Stimulated activated CD8-positive, alpha-beta memory T cell treated with anti-CD3 and anti-CD28 coated beads, Interleukin-4, amount 100 ng/mL, for 1 hour (primary cell): ENCODE measurements around the gene ERICH4.
"Not testable (repeated sequence)": the region's sequence is repeated elsewhere in the genome, so short reads cannot be mapped to it uniquely, and the experiment has no call there.

Experiments used
- DNase-seq, 2 donors: peaks; one replicate each; pipeline ENCODE4 v3.0.0-alpha.2; 2020; ENCODE audit warnings: low read depth in 2 of 2, low spot score in 1 of 2

Gene ERICH4, protein sequence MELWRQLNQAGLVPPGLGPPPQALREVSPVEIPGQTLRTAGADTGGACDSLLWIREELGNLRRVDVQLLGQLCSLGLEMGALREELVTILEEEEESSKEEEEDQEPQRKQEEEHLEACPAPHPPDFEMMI

GRCh38 chr19:41442473-41443355, at the start of gene ERICH4:
Gene ERICH4, plus strand, starts transcription at chr19:41443156. Its CDS starts 14 bp downstream, at chr19:41443170.
- DNase-seq: no peak

- DNase-seq: no peak
These were observed 47.6 kb upstream of the ERICH4 start for GRCh38 chr19:41395355-41395754.

DNA sequence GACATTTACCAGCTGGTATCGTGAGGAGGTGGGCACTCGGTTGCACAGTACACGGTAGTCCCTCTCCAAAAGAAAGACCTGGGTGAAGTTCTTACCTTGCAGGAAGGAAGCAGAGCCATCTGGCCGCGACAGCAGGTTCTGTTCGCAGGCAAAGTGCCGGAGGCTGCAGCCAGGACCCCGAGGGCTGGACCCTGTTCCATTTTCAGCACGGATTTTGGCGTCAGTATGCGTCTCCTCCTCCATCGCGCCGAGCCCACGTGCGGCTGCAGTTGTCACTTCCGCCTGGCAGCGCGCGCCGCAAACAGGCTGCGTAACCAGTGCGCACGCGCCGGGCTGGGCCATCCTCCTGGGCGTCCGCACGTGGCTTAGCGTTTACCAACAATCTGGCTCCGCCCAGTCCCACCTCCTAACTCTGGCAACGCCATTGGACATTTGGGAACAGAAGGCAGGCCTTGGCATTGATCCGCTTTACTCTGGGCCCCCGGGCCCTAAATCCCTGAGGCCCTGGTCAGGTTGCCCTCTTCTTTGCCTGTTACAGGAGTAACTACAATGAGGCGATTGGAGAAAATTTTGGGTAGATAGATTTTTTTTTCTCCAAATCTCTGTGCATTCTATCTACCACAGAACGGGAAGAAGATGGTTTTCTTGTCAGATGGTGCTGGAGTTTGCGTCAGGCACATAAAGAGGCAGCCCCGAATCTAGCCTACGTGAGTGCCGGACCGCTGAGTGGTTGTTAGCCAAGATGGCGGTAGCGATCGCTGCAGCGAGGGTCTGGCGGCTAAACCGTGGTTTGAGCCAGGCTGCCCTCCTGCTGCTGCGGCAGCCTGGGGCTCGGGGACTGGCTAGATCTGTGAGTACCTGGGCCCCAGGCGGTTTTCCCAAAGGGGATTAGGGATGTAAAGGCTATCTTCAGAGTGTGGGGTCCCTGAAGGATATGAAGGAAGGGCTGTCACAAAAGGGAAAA, 45.6 kb upstream of the ERICH4 start, which contains the start of the genes BCKDHA and EXOSC5:
BCKDHA (plus strand) TSS at position 733 of the 964 bp plus-strand sequence; CDS start at position 743, 10 bp downstream.
EXOSC5 (minus strand) TSS at position 274 of the 964 bp plus-strand sequence; CDS start at position 243, 31 bp downstream.
- DNase-seq: peak; percentile 91 to 98

GRCh38 chr19:41398050-41398418, 44.9 kb upstream of the ERICH4 start:
- DNase-seq: no peak

GRCh38 chr19:41398598-41398997, 44.4 kb upstream of the ERICH4 start:
- no peak for DNase-seq

DNA sequence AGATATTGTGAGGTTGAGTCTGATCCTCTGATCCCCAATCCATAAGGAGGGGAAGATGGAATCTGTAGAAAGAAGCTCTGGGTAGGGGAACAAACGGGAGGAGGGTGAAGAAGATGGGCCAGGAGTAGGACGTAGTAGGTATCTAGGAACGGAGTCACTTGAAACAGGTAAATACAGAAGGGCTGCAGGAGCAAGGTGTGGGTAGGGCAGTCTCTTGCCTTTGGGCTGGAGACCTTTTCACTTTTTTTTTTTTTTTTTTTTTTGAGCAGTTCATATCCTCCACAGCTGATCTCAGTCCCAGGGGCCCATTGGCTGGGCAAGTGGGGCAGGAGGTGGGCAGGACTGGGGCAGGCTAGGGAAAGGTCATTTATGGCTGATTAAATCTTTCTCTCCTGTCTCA, 43.9 kb upstream of the ERICH4 start:
- DNase-seq: no peak

DNA sequence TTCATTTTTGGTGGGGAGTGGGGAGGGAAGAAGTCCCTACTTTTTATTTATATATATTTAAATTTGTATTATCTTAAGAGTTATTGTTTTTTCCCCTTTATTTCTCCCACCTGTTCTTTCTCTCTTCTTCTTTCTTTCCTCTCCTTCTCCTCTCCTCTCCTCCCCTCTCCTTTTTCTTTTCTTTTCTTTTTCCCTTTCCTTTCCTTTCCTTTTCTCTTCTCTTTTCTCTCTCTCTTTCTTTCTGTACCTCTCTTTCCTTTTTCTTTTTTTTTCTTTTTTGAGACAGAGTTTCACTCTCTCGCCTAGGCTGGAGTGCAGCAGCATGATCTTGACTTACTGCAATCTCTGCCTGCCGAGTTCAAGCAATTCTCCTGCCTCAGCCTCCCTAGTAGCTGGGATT, 43.4 kb upstream of the ERICH4 start:
- no peak for DNase-seq

GRCh38 chr19:41401483-41401882, 41.5 kb upstream of the ERICH4 start:
- DNase-seq: no peak

DNA sequence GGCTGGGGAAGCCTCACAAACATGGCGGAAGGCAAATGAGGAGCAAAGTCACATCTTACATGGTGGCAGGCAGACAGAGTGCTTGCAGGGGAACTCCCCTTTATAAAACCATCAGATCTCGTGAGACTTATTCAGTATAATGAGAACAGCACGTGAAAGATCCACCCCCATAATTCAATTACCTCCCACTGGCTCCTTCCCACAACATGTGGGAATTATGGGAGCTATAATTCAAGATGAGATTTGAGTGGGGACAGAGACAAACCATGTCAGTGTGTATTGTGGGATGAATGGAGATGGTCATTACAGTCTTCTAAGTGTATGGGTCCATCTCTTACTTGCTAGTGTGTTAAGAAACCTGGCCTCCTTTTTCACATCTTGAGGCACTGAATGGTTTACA, 40.9 kb upstream of the ERICH4 start:
- no peak for DNase-seq

GRCh38 chr19:41403181-41403970, 39.6 kb upstream of the ERICH4 start:
- no peak for DNase-seq

DNA sequence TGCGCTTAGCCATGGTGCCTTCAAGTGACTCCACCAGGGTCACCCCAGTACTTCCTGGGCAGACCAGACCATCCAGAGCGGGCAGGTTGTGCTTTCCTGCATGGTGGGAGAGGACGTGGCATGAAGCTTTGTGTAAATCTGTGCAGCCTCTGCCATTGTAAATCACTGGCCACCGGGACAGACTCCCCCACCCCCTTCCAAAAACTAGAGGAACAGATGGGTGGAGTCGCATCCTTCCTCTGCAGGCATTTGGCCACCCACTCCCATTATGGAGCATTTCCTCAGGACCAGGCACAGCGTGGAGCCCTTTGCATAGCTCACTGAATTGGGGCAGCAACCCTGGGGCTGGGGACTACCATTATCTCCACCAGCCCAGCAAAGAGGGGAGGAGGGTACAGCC, 37.2 kb upstream of the ERICH4 start:
- DNase-seq: no peak

DNA sequence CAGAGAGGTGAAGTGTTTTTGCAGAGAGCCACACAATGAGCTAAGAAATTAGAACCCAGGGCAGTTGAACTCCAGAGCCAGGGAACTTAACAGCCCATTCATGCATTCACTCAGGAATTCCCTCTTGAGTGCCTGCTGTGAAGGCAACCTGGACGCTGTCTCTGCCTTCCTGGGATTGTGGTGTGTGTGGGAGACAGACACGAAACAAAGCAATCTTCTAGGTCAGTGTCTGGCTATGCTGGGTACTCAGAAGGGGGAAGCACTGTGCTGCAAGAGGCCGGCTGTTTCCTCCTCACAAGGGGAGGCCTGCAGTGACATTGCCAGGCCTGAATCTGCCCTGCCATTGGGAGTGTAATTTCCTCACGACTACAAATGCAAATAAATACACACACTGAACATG, 35.7 kb upstream of the ERICH4 start:
- DNase-seq: no peak

DNA sequence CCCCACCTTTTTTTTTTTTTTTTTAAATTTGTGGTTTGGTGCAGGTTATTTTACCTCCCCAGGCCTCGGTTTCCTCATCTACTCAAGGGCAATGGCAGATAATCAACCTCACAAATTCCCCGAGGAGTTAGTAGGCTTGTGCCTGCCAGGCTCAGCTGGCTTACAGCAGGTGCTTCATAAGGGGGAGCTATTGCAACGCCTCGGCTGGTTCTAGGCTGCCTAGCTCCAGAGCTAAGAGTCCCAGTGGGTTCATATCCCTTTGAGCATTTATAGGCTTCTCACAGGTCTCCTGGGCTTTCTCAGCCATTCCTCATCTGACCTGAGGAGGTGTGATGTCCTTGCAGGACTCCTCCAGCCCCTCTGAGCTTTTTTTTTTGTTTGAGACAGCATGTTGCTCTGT, 34.7 kb upstream of the ERICH4 start:
- no peak for DNase-seq

DNA sequence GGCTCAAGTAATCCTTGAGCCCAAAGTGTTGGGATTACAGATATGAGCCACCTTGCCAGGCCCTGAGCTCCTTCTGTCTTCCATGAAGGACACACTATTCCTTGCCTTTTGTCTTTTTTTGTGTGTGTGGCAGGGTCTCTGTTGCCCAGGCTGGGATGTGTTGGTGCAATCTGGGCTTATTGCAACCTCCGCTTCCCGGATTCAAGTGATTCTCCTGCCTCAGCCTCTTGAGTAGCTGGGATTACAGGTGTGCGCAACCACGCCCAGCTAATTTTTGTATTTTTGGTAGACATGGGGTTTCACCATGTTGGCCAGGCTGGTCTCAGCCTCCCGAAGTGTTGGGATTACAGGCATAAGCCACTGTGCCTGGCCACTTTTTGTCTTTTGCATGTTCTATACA, 34.1 kb upstream of the ERICH4 start:
- not testable (repeated sequence) for DNase-seq

GRCh38 chr19:41409288-41409687, 33.7 kb upstream of the ERICH4 start:
- no peak for DNase-seq

DNA sequence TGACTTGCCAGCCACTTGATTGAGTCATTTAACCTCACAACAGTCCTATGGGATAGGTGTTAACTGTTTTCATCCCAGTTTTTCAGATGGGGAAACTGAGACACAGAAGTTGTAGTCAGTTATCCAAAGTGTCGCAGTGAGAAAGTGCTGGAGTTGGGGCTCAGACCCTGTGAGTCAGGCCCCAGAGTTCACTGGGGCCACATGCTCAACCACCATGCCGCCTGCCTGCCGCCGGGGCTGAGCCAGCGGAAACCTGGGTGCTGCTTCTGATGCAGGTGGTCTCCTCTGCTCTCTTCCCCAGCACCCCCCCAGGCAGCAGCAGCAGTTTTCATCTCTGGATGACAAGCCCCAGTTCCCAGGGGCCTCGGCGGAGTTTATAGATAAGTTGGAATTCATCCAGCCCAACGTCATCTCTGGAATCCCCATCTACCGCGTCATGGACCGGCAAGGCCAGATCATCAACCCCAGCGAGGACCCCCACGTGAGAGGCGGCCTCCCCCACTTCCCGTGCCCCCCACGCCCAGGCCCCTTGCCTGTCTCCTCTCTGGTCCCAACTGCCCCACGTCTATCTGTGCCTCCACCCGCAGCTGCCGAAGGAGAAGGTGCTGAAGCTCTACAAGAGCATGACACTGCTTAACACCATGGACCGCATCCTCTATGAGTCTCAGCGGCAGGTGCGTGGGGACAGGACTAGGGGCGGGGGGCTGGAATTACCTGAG, 32.5 kb upstream of the ERICH4 start:
- no peak for DNase-seq

GRCh38 chr19:41411100-41411967, 31.6 kb upstream of the ERICH4 start:
- no peak for DNase-seq

DNA sequence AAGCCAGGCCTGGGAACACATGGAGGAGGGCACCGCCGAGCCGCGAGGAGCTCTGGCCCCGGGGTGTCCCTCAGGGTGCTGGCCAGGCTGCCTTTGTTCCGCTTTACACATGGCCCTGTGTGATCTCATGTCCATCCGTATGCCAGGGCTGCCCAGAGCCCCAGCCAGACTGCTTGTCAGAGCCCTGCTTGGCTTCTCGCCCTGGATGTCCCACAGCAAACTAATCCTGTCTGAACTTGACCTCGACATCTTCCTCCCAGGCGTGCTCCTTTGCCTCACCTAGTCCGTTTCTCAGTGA, 31.0 kb upstream of the ERICH4 start:
- no peak for DNase-seq

- no peak for DNase-seq
These were observed 30.0 kb upstream of the ERICH4 start for GRCh38 chr19:41412953-41413352.
